Measurements from ENCODE around the gene CYP4F3. TPM values are rescaled to one million over a fixed set of nuclear protein-coding genes. Genes with fewer than 3 reads are reported as not detected.

CYP4F3 gene
- polyA plus RNA-seq, 3 donors = 0.56 to 1.2 (median 0.92) TPM

DNA sequence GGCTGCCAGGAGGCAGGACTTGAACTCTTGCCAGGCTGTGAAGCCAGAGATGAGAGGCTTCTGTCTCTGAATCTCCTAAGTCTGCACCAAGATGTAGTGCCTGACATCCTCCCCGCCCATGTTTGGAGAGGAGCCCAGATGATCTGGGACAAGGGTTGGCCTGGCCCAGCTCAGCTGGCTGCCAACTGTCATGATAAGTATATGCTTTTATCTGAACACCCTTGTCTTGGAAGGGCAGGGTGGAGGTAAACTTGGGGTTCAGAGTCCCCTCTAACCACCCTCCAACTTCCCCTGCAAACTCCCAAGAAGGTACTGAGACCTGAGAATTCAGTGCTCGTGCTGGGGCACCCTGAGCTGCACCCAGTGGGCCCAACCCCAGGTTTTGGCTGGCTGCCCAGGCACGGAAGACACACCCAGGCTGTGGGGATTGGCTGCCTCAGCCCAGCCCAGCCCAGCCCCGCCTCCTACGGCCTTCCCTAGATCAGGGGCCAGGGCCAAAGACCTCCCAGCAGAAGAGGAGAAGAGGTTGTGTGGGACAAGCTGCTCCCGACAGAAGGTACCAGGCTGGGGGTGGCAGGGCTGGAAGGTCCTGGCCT lies 32.0 kb downstream of the CYP4F3 start, which contains the start of gene CYP4F12:
Gene CYP4F12 (plus strand): TSS at position 508 of the 596 bp plus-strand sequence. CDS start 443 bp downstream, outside the sequence.
- Histone ChIP-seq H3K4me2 (replicated peaks; ENCODE audit: extremely low read depth, low read length, poor library complexity, severe bottlenecking) (no peak within 1 kb of the TSS), H3K4me1 (ENCODE audit: control insufficient read depth in 1 of 2, insufficient read depth in 2 of 2, low read length in 2 of 2) (peaks cover 12 to 15% of the 10 kb centered on the region in 2 donors), H3K27ac (ENCODE audit: low read depth in 1 of 2, low read length in 2 of 2) (no peak within 1 kb of the TSS), H3K27me3 (ENCODE audit: control insufficient read depth in 2 of 2, insufficient read depth in 2 of 2, low read length in 2 of 2) (no peaks in the 10 kb centered on the region), H4K20me1 (ENCODE audit: insufficient read depth, low read length) (no peaks in the 10 kb centered on the region), H3K36me3 (replicated peaks in 1 of 2; ENCODE audit: control insufficient read depth in 1 of 2, insufficient read depth in 2 of 2, low read length in 2 of 2) (no peaks in the 10 kb centered on the region), H3K4me3 (replicated peaks in 1 of 3; ENCODE audit: low read depth in 2 of 3, low read length in 3 of 3) (no peak within 1 kb of the TSS), H3K9ac (ENCODE audit: insufficient read depth, low read length, poor library complexity, severe bottlenecking) (no peak within 1 kb of the TSS), H3K79me2 (ENCODE audit: insufficient read depth, low read length) (no peaks in the 10 kb centered on the region), H3K9me3 (replicated peaks in 1 of 2; ENCODE audit: control insufficient read depth in 1 of 2, insufficient read depth in 1 of 2, low read length in 2 of 2) (no peaks in the 10 kb centered on the region), H2AFZ (ENCODE audit: insufficient read depth, low read depth, low read length, poor library complexity, severe bottlenecking) (no peak within 1 kb of the TSS)
- TF ChIP-seq, protein P1, sequence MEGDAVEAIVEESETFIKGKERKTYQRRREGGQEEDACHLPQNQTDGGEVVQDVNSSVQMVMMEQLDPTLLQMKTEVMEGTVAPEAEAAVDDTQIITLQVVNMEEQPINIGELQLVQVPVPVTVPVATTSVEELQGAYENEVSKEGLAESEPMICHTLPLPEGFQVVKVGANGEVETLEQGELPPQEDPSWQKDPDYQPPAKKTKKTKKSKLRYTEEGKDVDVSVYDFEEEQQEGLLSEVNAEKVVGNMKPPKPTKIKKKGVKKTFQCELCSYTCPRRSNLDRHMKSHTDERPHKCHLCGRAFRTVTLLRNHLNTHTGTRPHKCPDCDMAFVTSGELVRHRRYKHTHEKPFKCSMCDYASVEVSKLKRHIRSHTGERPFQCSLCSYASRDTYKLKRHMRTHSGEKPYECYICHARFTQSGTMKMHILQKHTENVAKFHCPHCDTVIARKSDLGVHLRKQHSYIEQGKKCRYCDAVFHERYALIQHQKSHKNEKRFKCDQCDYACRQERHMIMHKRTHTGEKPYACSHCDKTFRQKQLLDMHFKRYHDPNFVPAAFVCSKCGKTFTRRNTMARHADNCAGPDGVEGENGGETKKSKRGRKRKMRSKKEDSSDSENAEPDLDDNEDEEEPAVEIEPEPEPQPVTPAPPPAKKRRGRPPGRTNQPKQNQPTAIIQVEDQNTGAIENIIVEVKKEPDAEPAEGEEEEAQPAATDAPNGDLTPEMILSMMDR (IDR thresholded peaks at IDR 0.05) = no peak
- H3K36me3 Mint-ChIP-seq = no peaks in the 10 kb centered on the region
- peaks cover 2 to 11% (median 5%) of the 10 kb centered on the region in 3 donors for H3K27me3 Mint-ChIP-seq (ENCODE audit: low read depth in 3 of 3)
- H3K4me3 Mint-ChIP-seq = no peak within 1 kb of the TSS
- WGBS (ENCODE audit: insufficient coverage) = 71% methylated on average over 5 of the region's 6 CpGs
- H3K4me1 Mint-ChIP-seq = peaks cover 21% of the 10 kb centered on the region
- DNase-seq = no peak
- peaks cover 0 to 3% (median 0%) of the 10 kb centered on the region in 7 donors for H3K9me3 Mint-ChIP-seq
- intact Hi-C loops (cut with micrococcal nuclease) = no loop called here
- peak within 1 kb of the TSS in 1 of 7 donors; percentile 77 for H3K27ac Mint-ChIP-seq

GRCh38 chr19:15673176-15673654 lies 32.5 kb downstream of the CYP4F3 start:
- Histone ChIP-seq H3K36me3 (replicated peaks in 1 of 2; ENCODE audit: control insufficient read depth in 1 of 2, insufficient read depth in 2 of 2, low read length in 2 of 2) (no peaks in the 10 kb centered on the region), H3K27me3 (ENCODE audit: control insufficient read depth in 2 of 2, insufficient read depth in 2 of 2, low read length in 2 of 2) (no peaks in the 10 kb centered on the region), H3K27ac (ENCODE audit: low read depth in 1 of 2, low read length in 2 of 2) (no peak overlapping the region), H3K79me2 (ENCODE audit: insufficient read depth, low read length) (no peaks in the 10 kb centered on the region), H3K4me2 (replicated peaks; ENCODE audit: extremely low read depth, low read length, poor library complexity, severe bottlenecking) (no peak overlapping the region), H4K20me1 (ENCODE audit: insufficient read depth, low read length) (no peaks in the 10 kb centered on the region), H3K9me3 (replicated peaks in 1 of 2; ENCODE audit: control insufficient read depth in 1 of 2, insufficient read depth in 1 of 2, low read length in 2 of 2) (no peaks in the 10 kb centered on the region), H3K4me1 (ENCODE audit: control insufficient read depth in 1 of 2, insufficient read depth in 2 of 2, low read length in 2 of 2) (peaks cover 12 to 15% of the 10 kb centered on the region in 2 donors), H2AFZ (ENCODE audit: insufficient read depth, low read depth, low read length, poor library complexity, severe bottlenecking) (no peak overlapping the region), H3K4me3 (replicated peaks in 1 of 3; ENCODE audit: low read depth in 2 of 3, low read length in 3 of 3) (no peak overlapping the region), H3K9ac (ENCODE audit: insufficient read depth, low read length, poor library complexity, severe bottlenecking) (no peak overlapping the region)
- TF ChIP-seq, protein P1 (IDR thresholded peaks at IDR 0.05) = no peak
- Mint-ChIP-seq H3K36me3 (no peaks in the 10 kb centered on the region), H3K27me3 (ENCODE audit: low read depth in 3 of 3) (peaks cover 2 to 12% (median 5%) of the 10 kb centered on the region in 3 donors), H3K4me3 (no peak overlapping the region), H3K4me1 (peaks cover 21% of the 10 kb centered on the region), H3K27ac (peak overlapping the region in 1 of 7 donors; percentile 77), H3K9me3 (peaks cover 0 to 3% (median 0%) of the 10 kb centered on the region in 7 donors)
- no peak for DNase-seq
- intact Hi-C loops (cut with micrococcal nuclease) = no loop called here
- WGBS (ENCODE audit: insufficient coverage) = 53% methylated on average over 7 of the region's 9 CpGs

Measured in CD14-positive monocyte (primary cell).